Right lobe of liver (tissue), 6 donors: ENCODE measurements around the gene ATP5F1B. TPM values are rescaled to one million over a fixed set of nuclear protein-coding genes. Genes with fewer than 3 reads are reported as not detected.

Experiments
- ATAC-seq, 4 donors: fragments of 200-7000 bp; cut with Tn5 transposase; one replicate each; pipeline ENCODE4 v1.9.1; 2020; ENCODE audit warnings: mild to moderate bottlenecking in 4 of 4, moderate library complexity in 4 of 4
- DNase-seq, 3 donors: peaks; one replicate each; pipeline ENCODE4 v3.0.0-alpha.2; 2020
- H3K27ac ChIP-seq, 3 donors: fragments of 200-600 bp; one replicate each; pipeline ENCODE4 v1.8.0; 2022
- H3K27me3 ChIP-seq, 2 donors: fragments of 200-600 bp; one replicate each; pipeline ENCODE4 v1.8.0; 2022
- H3K36me3 ChIP-seq, 4 donors: fragments of 200-600 bp; sonication (generic) in 1 of 4; one replicate each; pipeline versions ENCODE4 v1.5.1 to v1.8.0; 2017 to 2022; ENCODE audit warnings: control low read depth in 1 of 4
- H3K4me1 ChIP-seq, 4 donors: fragments of 200-600 bp; sonication (generic) in 1 of 4; one replicate each; pipeline versions ENCODE4 v1.5.1 to v1.8.0; 2017 to 2022; ENCODE audit warnings: control low read depth in 1 of 4
- H3K4me3 ChIP-seq, 3 donors: fragments of 200-600 bp; one replicate each; pipeline ENCODE4 v1.8.0; 2022
- H3K9me3 ChIP-seq, 4 donors: fragments of 200-600 bp; sonication (generic) in 1 of 4; one replicate each; pipeline versions ENCODE4 v1.5.1 to v1.8.0; 2017 to 2022; ENCODE audit warnings: control low read depth in 1 of 4
- POLR2A ChIP-seq: fragments of 450-650 bp; IDR thresholded peaks from one replicate; pipeline ENCODE4 v1.6.1; 2017; ENCODE audit warnings: antibody characterized with exemption, mild to moderate bottlenecking
- WGBS: methylation state at CpG from one replicate; pipeline ENCODE4 v1.1.6; 2018; ENCODE audit warnings: low coverage, low lambda C conversion rate; ENCODE audit not compliant: insufficient coverage; ENCODE audit errors: missing lambda C conversion rate; 5-methylcytosine and 5-hydroxymethylcytosine counted together
- intact Hi-C, 2 donors: fragments of 100-400 bp; cut with DNase I; formaldehyde crosslinking; loops; one replicate each; pipeline versions ENCODE4 v1.11.2 to v1.14.1; 2022
- total RNA-seq, 6 experiments: library from RNA; depleted of rRNA in 2 of 6; stranded (reverse); fragments of >200 nt in 2 of 6; fragmentation: NEBNext Ultra II Directional in 3 of 6; extraction: Animal tissue kit (Norgen Biotek cat#: 25700) in 3 of 6; gene quantifications; one replicate each; pipeline versions ENCODE4 v1.1.0 to v1.2.4, GENCODE V29; 2016 to 2023
- TF ChIP-seq, protein P1 (sequence below), 4 donors: fragments of 200-600 bp in 3 of 4; fragments of 450-650 bp in 1 of 4; IDR thresholded peaks; one replicate each; pipeline versions ENCODE4 v1.5.1 to v1.8.0; 2016 to 2022; ENCODE audit warnings: antibody characterized with exemption in 4 of 4, mild to moderate bottlenecking in 2 of 4
- donor health status: DM: no; HTN: yes; CAD: no.
- donor health status: DM: no; HTN: no; CAD: no.
- donor health status: DM: no; HTN: no; CAD: no.
- donor health status: DM: no; HTN: yes; CAD: no.
- donor health status: DM: no; HTN: yes; CAD: no.

Gene ATP5F1B
- total RNA-seq, 6 experiments from 2014 or later: 346 to 535 (median 362) TPM

DNA sequence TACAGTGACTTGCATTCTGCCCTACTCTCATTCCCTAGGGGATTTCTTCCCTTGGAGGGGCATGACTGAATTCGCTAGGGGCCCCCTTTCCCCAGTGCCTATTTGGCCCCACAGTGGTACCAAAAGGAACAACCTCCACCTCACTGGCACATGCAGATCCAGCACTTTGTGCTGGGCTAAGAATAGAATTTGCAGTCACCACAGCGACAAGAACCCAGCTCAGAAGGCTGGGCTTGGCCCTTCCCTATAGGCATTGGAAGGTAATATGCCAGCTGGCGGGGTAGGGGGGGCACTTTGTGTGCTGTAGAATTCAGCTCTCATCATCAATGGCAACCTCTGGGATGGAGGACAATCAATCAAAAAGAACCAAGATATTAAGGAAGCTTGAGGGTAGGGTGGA lies 29.5 kb downstream of the ATP5F1B start:
- no peaks in the 10 kb centered on the region for H3K9me3 ChIP-seq
- intact Hi-C loops: no loop called here
- no peak for DNase-seq
- H3K27me3 ChIP-seq: no peaks in the 10 kb centered on the region
- no peak for TF ChIP-seq POLR2A
- TF ChIP-seq, protein P1, sequence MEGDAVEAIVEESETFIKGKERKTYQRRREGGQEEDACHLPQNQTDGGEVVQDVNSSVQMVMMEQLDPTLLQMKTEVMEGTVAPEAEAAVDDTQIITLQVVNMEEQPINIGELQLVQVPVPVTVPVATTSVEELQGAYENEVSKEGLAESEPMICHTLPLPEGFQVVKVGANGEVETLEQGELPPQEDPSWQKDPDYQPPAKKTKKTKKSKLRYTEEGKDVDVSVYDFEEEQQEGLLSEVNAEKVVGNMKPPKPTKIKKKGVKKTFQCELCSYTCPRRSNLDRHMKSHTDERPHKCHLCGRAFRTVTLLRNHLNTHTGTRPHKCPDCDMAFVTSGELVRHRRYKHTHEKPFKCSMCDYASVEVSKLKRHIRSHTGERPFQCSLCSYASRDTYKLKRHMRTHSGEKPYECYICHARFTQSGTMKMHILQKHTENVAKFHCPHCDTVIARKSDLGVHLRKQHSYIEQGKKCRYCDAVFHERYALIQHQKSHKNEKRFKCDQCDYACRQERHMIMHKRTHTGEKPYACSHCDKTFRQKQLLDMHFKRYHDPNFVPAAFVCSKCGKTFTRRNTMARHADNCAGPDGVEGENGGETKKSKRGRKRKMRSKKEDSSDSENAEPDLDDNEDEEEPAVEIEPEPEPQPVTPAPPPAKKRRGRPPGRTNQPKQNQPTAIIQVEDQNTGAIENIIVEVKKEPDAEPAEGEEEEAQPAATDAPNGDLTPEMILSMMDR (IDR thresholded peaks at IDR 0.05): no peak
- H3K36me3 ChIP-seq: peaks cover 13 to 84% (median 39%) of the 10 kb centered on the region in 4 donors
- 100% methylated on average over 2 of the region's 3 CpGs for WGBS
- ATAC-seq: no peak
- no peak overlapping the region for H3K27ac ChIP-seq
- H3K4me3 ChIP-seq: no peak overlapping the region
- H3K4me1 ChIP-seq: no peaks in the 10 kb centered on the region

DNA sequence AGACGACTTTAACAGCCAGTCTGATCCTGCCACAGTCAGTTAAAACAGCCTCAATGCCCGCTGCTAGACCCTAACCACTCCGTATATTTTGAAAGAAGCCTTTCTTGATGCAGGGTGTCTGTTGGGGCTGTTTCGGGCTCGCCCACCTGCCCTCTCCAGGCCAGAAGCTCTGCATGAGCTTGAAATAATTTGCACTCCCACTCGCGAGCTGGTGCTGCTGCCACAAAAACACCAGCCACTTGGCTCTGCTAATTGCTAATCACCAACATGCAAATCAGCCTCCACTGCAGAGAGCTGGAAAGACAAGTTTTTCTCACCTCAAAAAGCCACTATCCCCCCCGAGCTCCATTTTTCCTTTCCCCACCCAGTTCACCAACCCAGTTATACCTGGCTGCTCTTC lies 31.2 kb downstream of the ATP5F1B start:
- H3K4me1 ChIP-seq: no peaks in the 10 kb centered on the region
- WGBS: 76% methylated on average over 4 of the region's 8 CpGs
- ATAC-seq: no peak

DNA sequence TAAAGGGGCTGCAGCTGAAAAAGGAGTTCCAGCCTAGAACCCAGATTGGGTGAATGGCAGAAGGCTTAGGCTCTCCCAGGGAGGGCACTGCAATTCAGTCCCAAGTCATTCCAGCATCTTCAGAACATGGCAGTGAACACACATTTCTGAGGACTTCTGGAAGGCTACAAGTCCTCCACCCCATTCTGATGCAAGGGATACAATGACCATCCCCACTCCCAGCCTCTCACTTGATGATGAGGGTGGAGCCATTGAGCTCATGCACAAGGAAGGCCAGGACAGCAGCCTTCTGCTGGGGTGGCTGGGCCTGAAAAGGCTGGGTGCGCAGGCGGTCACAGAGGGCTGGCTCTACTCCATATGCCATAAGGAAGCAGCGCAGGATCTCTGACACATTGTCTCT lies 41.4 kb downstream of the ATP5F1B start:
- H3K27ac ChIP-seq: no peak overlapping the region
- peaks cover 46 to 100% (median 79%) of the 10 kb centered on the region in 4 donors for H3K36me3 ChIP-seq
- no peaks in the 10 kb centered on the region for H3K9me3 ChIP-seq
- no peak for DNase-seq
- ATAC-seq: peak in 1 of 4 donors; percentile 16
- intact Hi-C loops: no loop called here
- no peak overlapping the region for H3K4me3 ChIP-seq
- no peaks in the 10 kb centered on the region for H3K4me1 ChIP-seq
- no peaks in the 10 kb centered on the region for H3K27me3 ChIP-seq
- TF ChIP-seq POLR2A: no peak
- TF ChIP-seq, protein P1 (IDR thresholded peaks at IDR 0.05): no peak
- WGBS: 100% methylated on average over 1 of the region's 3 CpGs

More for the DNA sequence above, 31.2 kb downstream of the ATP5F1B start:
- Histone ChIP-seq H3K9me3 (no peaks in the 10 kb centered on the region), H3K36me3 (peaks cover 15 to 86% (median 54%) of the 10 kb centered on the region in 4 donors), H3K27me3 (no peaks in the 10 kb centered on the region), H3K27ac (no peak overlapping the region), H3K4me3 (no peak overlapping the region)
- intact Hi-C loops: no loop called here
- no peak for TF ChIP-seq POLR2A
- TF ChIP-seq, protein P1 (IDR thresholded peaks at IDR 0.05): no peak
- no peak for DNase-seq

- intact Hi-C loops: no loop called here
- Histone ChIP-seq H3K27ac (no peak overlapping the region), H3K4me1 (no peaks in the 10 kb centered on the region), H3K4me3 (no peak overlapping the region), H3K36me3 (peaks cover 46 to 97% (median 83%) of the 10 kb centered on the region in 4 donors), H3K27me3 (no peaks in the 10 kb centered on the region), H3K9me3 (no peaks in the 10 kb centered on the region)
- 63% methylated on average over 3 of the region's 3 CpGs for WGBS
- DNase-seq (no peak), ATAC-seq (no peak)
- no peak for TF ChIP-seq POLR2A
- TF ChIP-seq, protein P1 (IDR thresholded peaks at IDR 0.05): no peak
These were observed 43.5 kb downstream of the ATP5F1B start for GRCh38 chr12:56602239-56602638.

- peak; percentile 15 to 25 (median 18) for ATAC-seq
- WGBS: 100% methylated on average over 1 of the region's 3 CpGs
- H3K27ac ChIP-seq: no peak overlapping the region
- DNase-seq: no peak
- H3K4me3 ChIP-seq: no peak overlapping the region
- intact Hi-C loops: no loop called here
- H3K36me3 ChIP-seq: peaks cover 46 to 95% (median 80%) of the 10 kb centered on the region in 4 donors
- H3K27me3 ChIP-seq: no peaks in the 10 kb centered on the region
- no peaks in the 10 kb centered on the region for H3K4me1 ChIP-seq
- TF ChIP-seq, protein P1 (IDR thresholded peaks at IDR 0.05): peak in 1 of 4 donors; percentile 15
- no peak for TF ChIP-seq POLR2A
- H3K9me3 ChIP-seq: no peaks in the 10 kb centered on the region
These were observed 44.3 kb downstream of the ATP5F1B start for GRCh38 chr12:56601503-56601902.
